OCI-LY7 (cell line): ENCODE measurements around the gene RBM20. TPM values are rescaled to one million over a fixed set of nuclear protein-coding genes. Genes with fewer than 3 reads are reported as not detected.

ENCODE experiments used
- BruUV-seq: library from RNA; stranded (reverse); fragments of 400-500 nt; replicated peaks from 2 replicates; lab custom pipeline; 2021; lab: Mats Ljungman, UMichigan
- CTCF ChIA-PET: fragments of 300-600 bp; sonication (Branson Sonifier 250); formaldehyde crosslinking; loops from one replicate; lab custom pipeline; 2022; ENCODE audit warnings: antibody characterized with exemption; ENCODE audit not compliant: unreplicated experiment; lab: Charles Lee
- POLR2A ChIA-PET: fragments of 300-600 bp; sonication (Branson Sonifier 250); formaldehyde crosslinking; loops from one replicate; lab custom pipeline; 2022; ENCODE audit warnings: antibody characterized with exemption; lab: Charles Lee
- DNase-seq: peaks from one replicate; pipeline ENCODE4 v3.0.0-alpha.2; 2015; ENCODE audit warnings: low spot score
- H2AFZ ChIP-seq: fragments of 200-600 bp; sonication (generic), shearing (Covaris generic); 2 replicates; pipeline ENCODE4 v1.6.1; 2014; ENCODE audit warnings: mild to moderate bottlenecking, antibody characterized with exemption, low read length, moderate library complexity
- H3K27ac ChIP-seq: fragments of 200-600 bp; sonication (generic); 2 replicates; pipeline ENCODE4 v1.5.1; 2014; ENCODE audit warnings: mixed run types, low read depth, mild to moderate bottlenecking, moderate library complexity, low read length, inconsistent platforms; ENCODE audit not compliant: poor library complexity, severe bottlenecking
- H3K36me3 ChIP-seq: fragments of 200-600 bp; sonication (generic); 2 replicates; pipeline ENCODE4 v1.6.1; 2014; ENCODE audit warnings: mild to moderate bottlenecking, antibody characterized with exemption, low read length, moderate library complexity, mixed read lengths; ENCODE audit not compliant: insufficient read depth
- H3K4me1 ChIP-seq: fragments of 200-600 bp; sonication (generic); 2 replicates; pipeline ENCODE4 v1.5.1; 2014; ENCODE audit warnings: mild to moderate bottlenecking, low read length; ENCODE audit not compliant: insufficient read depth, poor library complexity, severe bottlenecking
- H3K4me2 ChIP-seq: fragments of 200-600 bp; sonication (generic); 2 replicates; pipeline ENCODE4 v1.6.1; 2014; ENCODE audit warnings: mild to moderate bottlenecking, low read length
- H3K4me3 ChIP-seq: fragments of 200-600 bp; sonication (generic); 2 replicates; pipeline ENCODE4 v1.5.1; 2014; ENCODE audit warnings: mild to moderate bottlenecking, low read depth, low read length; ENCODE audit not compliant: poor library complexity, severe bottlenecking
- H3K79me2 ChIP-seq: fragments of 200-600 bp; sonication (generic); 2 replicates; pipeline ENCODE4 v1.6.1; 2016; ENCODE audit warnings: low read depth, mild to moderate bottlenecking, low read length, moderate library complexity, mixed read lengths; ENCODE audit not compliant: insufficient read depth
- H3K9me2 ChIP-seq: fragments of 200-600 bp; sonication (generic); 2 replicates; pipeline ENCODE4 v1.6.1; 2016; ENCODE audit warnings: mild to moderate bottlenecking, low read length, mixed read lengths; ENCODE audit not compliant: insufficient read depth
- H3K9me3 ChIP-seq: fragments of 200-600 bp; sonication (generic); 2 replicates; pipeline ENCODE4 v1.6.1; 2014; ENCODE audit warnings: mild to moderate bottlenecking, mixed run types, low read length, mixed read lengths
- H4K20me1 ChIP-seq: fragments of 200-600 bp; sonication (generic); 2 replicates; pipeline ENCODE4 v1.6.1; 2014; ENCODE audit warnings: mild to moderate bottlenecking, antibody characterized with exemption, low read length, moderate library complexity, mixed read lengths; ENCODE audit not compliant: insufficient read depth
- EZH2phosphoT487 ChIP-seq: fragments of 200-600 bp; sonication (generic); IDR thresholded peaks from 2 replicates; pipeline ENCODE4 v1.6.1; 2018; ENCODE audit warnings: low read depth, borderline replicate concordance, mild to moderate bottlenecking, mixed run types, antibody characterized with exemption, low read length, moderate library complexity, mixed read lengths
- intact Hi-C: fragments of 100-400 bp; cut with micrococcal nuclease; formaldehyde crosslinking; loops from one replicate; pipeline ENCODE4 v1.10.0; 2022; ENCODE audit not compliant: unreplicated experiment
- total RNA-seq, 2 experiments: library from RNA; depleted of rRNA in 1 of 2; stranded (reverse); fragments of >200 nt in 1 of 2; shearing (Covaris generic) in 1 of 2; gene quantifications; 2 replicates each; pipeline ENCODE4 v1.2.3, GENCODE V29; 2014 to 2022
- TF ChIP-seq, protein P1 (sequence below): fragments of 200-600 bp; sonication (generic); conservative IDR thresholded peaks from 2 replicates; pipeline ENCODE4 v1.5.1; 2014; ENCODE audit warnings: mild to moderate bottlenecking, antibody characterized with exemption, low read length, moderate library complexity, mixed read lengths

RBM20 gene
- total RNA-seq, 2 experiments from 2014 or later = 0.35 to 1.0 TPM

GRCh38 chr10:110788620-110789385, 144.7 kb downstream of the RBM20 start:
- no peak overlapping the region for H3K4me2 ChIP-seq
- H3K79me2 ChIP-seq = no peaks in the 10 kb centered on the region
- no peaks in the 10 kb centered on the region for H4K20me1 ChIP-seq
- no peak overlapping the region for H2AFZ ChIP-seq
- no peaks in the 10 kb centered on the region for H3K9me3 ChIP-seq
- no peak for TF ChIP-seq EZH2phosphoT487
- TF ChIP-seq, protein P1, sequence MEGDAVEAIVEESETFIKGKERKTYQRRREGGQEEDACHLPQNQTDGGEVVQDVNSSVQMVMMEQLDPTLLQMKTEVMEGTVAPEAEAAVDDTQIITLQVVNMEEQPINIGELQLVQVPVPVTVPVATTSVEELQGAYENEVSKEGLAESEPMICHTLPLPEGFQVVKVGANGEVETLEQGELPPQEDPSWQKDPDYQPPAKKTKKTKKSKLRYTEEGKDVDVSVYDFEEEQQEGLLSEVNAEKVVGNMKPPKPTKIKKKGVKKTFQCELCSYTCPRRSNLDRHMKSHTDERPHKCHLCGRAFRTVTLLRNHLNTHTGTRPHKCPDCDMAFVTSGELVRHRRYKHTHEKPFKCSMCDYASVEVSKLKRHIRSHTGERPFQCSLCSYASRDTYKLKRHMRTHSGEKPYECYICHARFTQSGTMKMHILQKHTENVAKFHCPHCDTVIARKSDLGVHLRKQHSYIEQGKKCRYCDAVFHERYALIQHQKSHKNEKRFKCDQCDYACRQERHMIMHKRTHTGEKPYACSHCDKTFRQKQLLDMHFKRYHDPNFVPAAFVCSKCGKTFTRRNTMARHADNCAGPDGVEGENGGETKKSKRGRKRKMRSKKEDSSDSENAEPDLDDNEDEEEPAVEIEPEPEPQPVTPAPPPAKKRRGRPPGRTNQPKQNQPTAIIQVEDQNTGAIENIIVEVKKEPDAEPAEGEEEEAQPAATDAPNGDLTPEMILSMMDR = no peak
- no peak overlapping the region for H3K27ac ChIP-seq
- no peaks in the 10 kb centered on the region for H3K4me1 ChIP-seq
- H3K4me3 ChIP-seq = no peak overlapping the region
- no peaks in the 10 kb centered on the region for H3K36me3 ChIP-seq
- no peak for DNase-seq
- BruUV-seq = no TSS peak
- CTCF ChIA-PET = interaction anchor here (0.6 kb wide), 1 partner anchor 88 kb away, joined by 3 read pairs; no protein-coding TSS in a partner anchor
- intact Hi-C loops = no loop called here
- POLR2A ChIA-PET = interaction anchor here (1.0 to 1.1 kb wide), 2 partner anchors 10 to 23 kb away, joined by 3 to 4 read pairs; no protein-coding TSS in a partner anchor
- H3K9me2 ChIP-seq = no peaks in the 10 kb centered on the region

DNA sequence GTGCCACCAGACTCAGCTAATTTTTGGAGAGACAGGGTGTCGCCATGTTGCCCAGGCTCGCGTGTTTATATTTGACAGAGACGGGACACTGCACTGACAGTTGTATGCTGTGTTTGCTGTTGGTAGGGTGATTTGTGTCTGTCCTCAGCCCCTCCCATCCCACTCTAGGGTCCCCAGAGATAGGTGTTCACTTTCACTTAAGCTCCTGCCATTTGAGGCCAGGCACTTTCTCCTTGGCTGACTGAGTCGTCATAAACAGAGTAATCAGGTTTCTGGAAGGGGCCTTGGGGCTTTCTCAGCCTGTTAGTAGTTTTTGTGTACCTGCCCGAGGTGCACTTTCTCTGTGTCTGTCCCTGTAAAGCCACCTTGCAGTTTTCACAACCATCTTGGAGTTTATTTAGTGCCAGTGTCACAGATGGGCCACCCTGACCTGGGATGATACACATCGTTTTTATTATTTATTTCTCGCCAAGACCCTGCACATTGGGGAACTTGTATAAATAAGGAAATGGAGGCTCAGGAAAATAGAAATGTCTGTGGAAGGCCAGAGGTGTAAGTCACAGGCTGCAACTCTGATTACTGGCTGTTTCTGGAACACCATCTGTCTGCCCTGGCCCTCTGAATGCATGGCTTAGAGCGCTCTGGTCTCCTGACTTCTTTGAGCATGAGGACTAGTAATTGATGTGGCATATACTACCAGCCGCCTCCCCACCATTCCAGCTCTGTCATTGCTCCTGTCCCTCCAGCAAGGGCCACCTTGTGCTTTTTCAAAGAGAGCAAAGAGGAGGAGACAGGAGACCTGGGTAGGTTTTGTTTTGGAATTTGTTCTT, 145.7 kb downstream of the RBM20 start:
- POLR2A ChIA-PET = interaction anchor here (0.6 to 1.1 kb wide), 5 partner anchors 9 to 166 kb away, joined by 3 to 4 read pairs (median 3); no protein-coding TSS in a partner anchor
- Histone ChIP-seq H3K9me2 (no peaks in the 10 kb centered on the region), H3K9me3 (no peaks in the 10 kb centered on the region), H2AFZ (no peak overlapping the region), H3K27ac (no peak overlapping the region), H4K20me1 (no peaks in the 10 kb centered on the region), H3K79me2 (no peaks in the 10 kb centered on the region), H3K4me2 (no peak overlapping the region), H3K36me3 (no peaks in the 10 kb centered on the region), H3K4me1 (no peaks in the 10 kb centered on the region), H3K4me3 (no peak overlapping the region)
- DNase-seq = no peak
- CTCF ChIA-PET = interaction anchor here (0.6 kb wide), 1 partner anchor 87 kb away, joined by 3 read pairs; no protein-coding TSS in a partner anchor
- BruUV-seq = no TSS peak
- intact Hi-C loops = no loop called here
- TF ChIP-seq, protein P1 = no peak
- TF ChIP-seq EZH2phosphoT487 = no peak
